HG03280 (cell line): ENCODE data around the gene KCNE1.
"Not testable (repeated sequence)": the region's sequence is repeated elsewhere in the genome, so short reads cannot be mapped to it uniquely, and the experiment has no call there.

Source experiments
- ATAC-seq: cut with Tn5 transposase; IDR thresholded peaks from one replicate; pipeline ENCODE4 v1.9.1; 2021; ENCODE audit warnings: mild to moderate bottlenecking, moderate library complexity; ENCODE audit not compliant: unreplicated experiment

The KCNE1 gene

GRCh38 chr21:34514576-34515115 lies 2.6 kb upstream of the KCNE1 start:
- ATAC-seq: no peak

DNA sequence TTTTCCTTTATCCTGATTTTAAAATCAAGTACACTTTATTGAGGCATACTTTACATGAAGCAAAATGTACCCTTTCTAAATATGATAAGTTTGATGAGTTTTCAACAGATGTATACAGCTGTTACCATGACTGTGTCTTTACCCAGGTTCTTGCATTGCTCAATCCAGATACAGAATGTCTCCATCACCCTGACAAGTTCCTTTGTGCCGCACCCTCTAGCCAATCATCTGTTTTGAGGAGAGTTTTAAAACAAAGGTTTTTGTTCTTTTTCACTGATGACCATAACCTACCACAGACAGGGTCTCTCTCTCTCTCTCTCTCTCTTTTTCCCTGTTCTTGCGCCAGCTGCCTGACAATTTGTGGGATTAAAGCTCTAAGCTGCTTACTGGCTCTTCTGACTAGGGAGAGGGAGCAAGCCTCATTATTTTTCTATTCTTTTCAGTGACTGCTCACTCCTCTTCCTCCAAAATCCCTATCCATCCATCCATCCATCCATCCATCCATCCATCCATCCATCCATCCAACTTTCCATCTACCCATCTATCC lies 1.2 kb upstream of the KCNE1 start:
- no peak for ATAC-seq

GRCh38 chr21:34511181-34511580 lies 829 bp downstream of the KCNE1 start:
- ATAC-seq: no peak

GRCh38 chr21:34510148-34511142 lies 1.6 kb downstream of the KCNE1 start:
- ATAC-seq: no peak

- ATAC-seq: no peak
These were observed 2.9 kb downstream of the KCNE1 start for GRCh38 chr21:34509151-34509550.

- no peak for ATAC-seq
These were observed 7.4 kb downstream of the KCNE1 start for GRCh38 chr21:34504595-34504994.

DNA sequence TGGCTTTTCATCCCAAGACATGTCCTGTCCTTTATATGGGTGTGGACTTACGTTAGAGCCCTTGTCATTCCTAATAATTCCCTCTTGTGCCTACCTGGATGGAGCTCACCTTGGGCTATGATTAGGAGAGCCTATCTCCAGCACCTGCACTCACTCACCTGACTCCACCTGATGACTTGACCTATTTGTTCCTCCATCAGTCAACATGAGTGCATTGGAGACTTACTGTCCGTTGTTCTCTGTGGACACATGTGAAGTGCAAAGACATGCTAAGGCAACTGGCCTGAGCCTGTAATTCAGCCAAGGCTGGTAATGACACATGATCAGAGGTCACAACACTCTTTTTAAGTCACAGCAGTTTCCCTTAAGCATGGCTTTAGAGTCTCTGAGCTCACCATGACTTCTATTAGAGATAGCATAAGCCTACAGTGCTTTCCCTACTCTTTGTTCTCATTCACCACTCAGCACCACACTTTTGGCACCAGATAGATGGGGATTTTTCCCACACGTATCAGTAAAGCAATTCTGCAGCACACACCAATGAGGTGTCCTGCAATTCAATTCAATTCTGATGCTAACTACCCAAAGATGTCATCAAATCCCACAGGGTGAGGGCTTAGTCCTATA lies 9.4 kb downstream of the KCNE1 start:
- ATAC-seq: no peak

DNA sequence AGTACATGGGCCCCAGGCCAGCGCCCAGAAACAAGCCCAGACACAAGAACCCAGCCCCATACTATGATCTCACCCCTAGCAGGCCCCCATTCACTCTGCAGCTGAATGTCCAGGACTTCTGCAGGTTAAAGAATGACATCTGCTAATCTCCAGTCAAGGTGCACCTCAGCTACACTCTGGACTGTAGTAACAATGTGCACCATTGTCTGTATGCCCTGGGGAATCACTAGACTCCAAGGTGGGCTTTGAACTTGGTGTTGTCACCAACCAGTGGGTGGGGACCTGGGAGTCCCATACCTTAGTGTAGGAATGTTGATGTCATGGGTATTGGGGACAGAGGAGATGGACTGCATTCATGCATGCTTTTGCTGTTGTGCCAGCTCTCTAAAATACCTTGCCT lies 10.3 kb downstream of the KCNE1 start:
- no peak for ATAC-seq

GRCh38 chr21:34500191-34500590 lies 11.8 kb downstream of the KCNE1 start:
- no peak for ATAC-seq

- ATAC-seq: no peak
These were observed 12.9 kb downstream of the KCNE1 start for GRCh38 chr21:34499116-34499515.

- ATAC-seq: no peak
These were observed 13.4 kb downstream of the KCNE1 start for GRCh38 chr21:34498623-34499022.

DNA sequence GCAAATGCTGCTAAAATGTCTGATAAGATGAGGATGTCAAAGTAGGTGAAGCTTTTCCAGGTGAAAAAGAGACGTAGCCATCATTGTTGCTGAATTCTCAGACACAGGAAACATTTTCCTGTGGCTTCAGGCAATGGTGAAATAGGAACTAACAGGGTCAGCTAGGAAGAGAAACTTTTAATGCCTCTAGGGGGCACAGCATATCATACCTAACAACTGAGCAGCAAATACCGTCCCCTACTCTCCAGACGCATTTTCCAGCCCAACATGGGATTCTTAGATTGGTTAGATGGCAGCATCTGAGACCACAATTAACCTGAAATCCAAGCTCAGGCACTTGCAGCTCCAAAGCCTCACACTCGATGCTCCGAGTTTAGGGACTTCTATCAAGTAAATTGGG lies 28.2 kb downstream of the KCNE1 start:
- not testable (repeated sequence) for ATAC-seq

GRCh38 chr21:34483435-34483834 lies 28.6 kb downstream of the KCNE1 start:
- not testable (repeated sequence) for ATAC-seq

GRCh38 chr21:34467333-34467732 lies 44.7 kb downstream of the KCNE1 start:
- not testable (repeated sequence) for ATAC-seq

- ATAC-seq: not testable (repeated sequence)
These were observed 52.6 kb downstream of the KCNE1 start for GRCh38 chr21:34459426-34459825.

DNA sequence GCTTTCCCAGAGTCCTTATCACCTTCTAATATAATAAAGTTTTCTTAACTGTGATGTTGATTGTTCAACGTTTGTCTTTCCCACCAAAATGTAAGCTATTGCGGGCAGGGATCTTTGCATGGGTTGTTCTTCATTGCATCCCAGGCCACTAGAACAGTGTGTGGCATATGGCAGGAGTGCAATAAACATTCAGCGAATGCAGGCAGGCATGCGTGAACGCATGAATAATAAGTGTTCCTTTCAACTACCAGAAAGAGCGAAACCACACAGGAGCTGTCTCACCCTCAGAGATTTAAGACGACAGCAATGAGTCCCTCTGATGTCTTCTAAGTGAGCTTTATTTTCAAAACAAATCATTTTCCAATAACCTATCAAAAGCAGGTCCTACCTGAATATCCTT lies 53.7 kb downstream of the KCNE1 start:
- not testable (repeated sequence) for ATAC-seq

DNA sequence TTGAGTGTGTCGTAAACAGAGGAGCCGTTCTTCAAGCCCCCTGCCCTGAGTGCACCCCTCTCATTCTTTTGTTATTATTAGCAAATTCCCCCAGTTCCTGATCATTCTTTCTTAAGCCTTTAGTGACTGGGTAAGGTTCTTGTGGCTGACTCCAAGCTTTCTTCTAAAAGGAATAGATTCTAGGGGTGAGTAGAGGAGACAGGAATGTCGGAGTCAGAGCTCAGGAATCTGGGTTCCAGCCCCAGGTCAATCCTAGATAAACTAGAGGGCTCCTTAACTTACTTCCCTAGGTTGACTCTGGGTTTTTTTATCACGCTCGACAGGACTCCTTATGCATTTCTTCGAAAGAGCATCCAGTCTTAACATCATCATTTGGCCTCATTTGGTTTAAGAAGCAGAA lies 55.8 kb downstream of the KCNE1 start:
- not testable (repeated sequence) for ATAC-seq

DNA sequence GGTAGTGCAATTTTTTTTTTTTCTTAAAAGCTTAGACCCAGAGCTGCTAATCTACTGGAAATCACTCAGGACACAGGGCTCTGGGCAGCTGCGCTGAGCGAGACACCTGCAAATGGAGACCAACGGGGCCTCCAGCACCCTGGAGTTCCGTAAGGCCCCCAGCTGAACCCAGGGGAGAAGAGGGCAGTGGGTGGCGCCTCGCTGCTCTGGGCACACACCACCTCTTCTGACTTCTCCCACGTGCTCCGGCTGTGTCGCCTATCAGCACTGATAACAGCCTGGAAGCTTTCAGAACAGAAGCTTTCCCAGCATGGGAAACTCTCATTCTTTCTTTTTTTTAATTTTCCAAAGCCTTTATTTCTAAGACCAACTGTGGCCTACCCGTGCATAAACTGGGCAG lies 56.4 kb downstream of the KCNE1 start:
- ATAC-seq: not testable (repeated sequence)

DNA sequence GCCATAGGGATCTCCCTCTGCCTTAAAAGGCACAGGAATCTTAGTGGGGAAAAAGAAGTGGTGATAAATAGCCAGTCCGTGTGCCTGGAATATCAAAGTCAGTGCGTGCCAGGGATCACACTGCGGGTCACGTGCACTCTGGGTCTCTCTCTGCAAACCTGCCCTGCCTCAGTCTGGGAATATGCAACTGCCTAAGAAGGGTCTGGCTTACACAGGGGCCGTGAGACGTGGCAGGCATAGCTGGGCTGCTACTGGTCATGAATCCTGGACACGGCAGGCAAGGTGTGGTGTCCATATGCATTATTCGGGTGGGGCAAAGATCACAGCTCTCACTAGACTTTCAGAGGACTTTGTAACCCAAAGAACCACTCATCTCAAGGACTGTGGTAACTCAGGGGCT lies 65.0 kb downstream of the KCNE1 start:
- ATAC-seq: not testable (repeated sequence)

DNA sequence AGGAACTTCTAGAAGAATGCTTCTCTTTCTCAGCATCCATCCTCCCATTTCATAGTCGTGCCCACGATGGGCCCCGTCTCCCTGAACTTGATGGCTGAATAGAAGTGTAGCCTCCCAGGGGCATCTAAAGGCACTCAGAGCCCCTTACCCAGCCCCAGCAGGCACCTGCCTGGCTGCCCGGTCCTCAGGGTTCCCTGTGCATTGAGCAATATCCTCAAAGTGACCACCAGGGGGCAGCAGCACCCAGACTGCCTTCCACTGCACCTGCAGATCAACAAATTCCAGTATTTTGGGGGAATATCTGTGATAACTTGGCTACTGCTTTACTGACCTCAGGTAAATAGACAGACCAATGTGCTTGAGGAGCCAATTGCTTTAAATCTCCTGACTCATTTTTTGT lies 68.5 kb downstream of the KCNE1 start:
- not testable (repeated sequence) for ATAC-seq

- ATAC-seq: not testable (repeated sequence)
These were observed 82.3 kb downstream of the KCNE1 start for GRCh38 chr21:34429710-34430109.
